Kidney (tissue), 14 donors: ENCODE results near the gene DLAT. TPM values are rescaled to one million over a fixed set of nuclear protein-coding genes. Genes with fewer than 3 reads are reported as not detected.

Experiments
- DNase-seq, 5 donors: peaks; one replicate each; pipeline ENCODE4 v3.0.0-alpha.2; 2013 to 2020
- FAIRE-seq: peaks from 2 replicates; lab custom pipeline; 2012; peaks lifted over from hg19 to GRCh38; lab: Jason Lieb, UNC
- H3K27ac ChIP-seq, 2 donors: one replicate each; pipeline ENCODE4 v1.7.0; 2013; ENCODE audit warnings: low read depth in 2 of 2, low read length in 2 of 2, inconsistent platforms in 1 of 2
- H3K27me3 ChIP-seq: one replicate; pipeline ENCODE4 v1.7.1; 2013; ENCODE audit warnings: low read length, inconsistent platforms; ENCODE audit not compliant: control insufficient read depth, insufficient read depth
- H3K36me3 ChIP-seq, 3 donors: one replicate each; pipeline versions ENCODE4 v1.7.0 to v1.7.1; 2013; ENCODE audit warnings: low read length in 3 of 3, control low read depth in 1 of 3, inconsistent platforms in 1 of 3; ENCODE audit not compliant: insufficient read depth in 3 of 3, control insufficient read depth in 2 of 3
- H3K4me1 ChIP-seq, 3 donors: one replicate each; pipeline versions ENCODE4 v1.7.0 to v1.7.1; 2013; ENCODE audit warnings: low read length in 3 of 3, inconsistent platforms in 1 of 3, low read depth in 1 of 3; ENCODE audit not compliant: control insufficient read depth in 2 of 3, insufficient read depth in 2 of 3
- H3K4me3 ChIP-seq, 3 donors: one replicate each; pipeline versions ENCODE4 v1.7.0 to v1.8.1; 2013; ENCODE audit warnings: low read length in 3 of 3, control low read depth in 1 of 3, inconsistent platforms in 1 of 3
- H3K9ac ChIP-seq, 3 donors: one replicate each; pipeline versions ENCODE4 v1.7.0 to v1.7.1; 2013; ENCODE audit warnings: low read length in 3 of 3, control low read depth in 1 of 3, inconsistent platforms in 1 of 3
- H3K9me3 ChIP-seq, 3 donors: one replicate each; pipeline versions ENCODE4 v1.7.0 to v1.7.1; 2013; ENCODE audit warnings: low read length in 3 of 3, control low read depth in 1 of 3, inconsistent platforms in 1 of 3; ENCODE audit not compliant: control insufficient read depth in 2 of 3, insufficient read depth in 1 of 3
- intact Hi-C: fragments of 100-400 bp; cut with DNase I; formaldehyde crosslinking; loops from one replicate; pipeline ENCODE4 v1.11.1; 2022
- polyA plus RNA-seq: library from polyadenylated mRNA; stranded (reverse); fragments of 350-450 nt; fragmentation: Illumina TruSeq; extraction: RNeasy Lipid Tissue Mini Kit (QIAGEN cat#74804); gene quantifications from one replicate; pipeline ENCODE4 v1.2.3, GENCODE V29; 2014; ENCODE audit warnings: low read depth, low replicate concordance; ENCODE audit not compliant: insufficient read depth
- total RNA-seq: library from RNA; stranded (reverse); fragmentation: NEBNext Ultra II Directional; extraction: Animal tissue kit (Norgen Biotek cat#: 25700); gene quantifications from one replicate; pipeline ENCODE4 v1.2.1, GENCODE V29; 2021
- TF ChIP-seq, protein P1 (sequence below): IDR thresholded peaks from 3 replicates; pipeline ENCODE4 v1.5.1; 2012; ENCODE audit warnings: mild to moderate bottlenecking, moderate library complexity, borderline replicate concordance; ENCODE audit not compliant: insufficient read depth; ENCODE audit errors: extremely low read depth
- donor health status: control.
- donor health status: control.
- donor health status: control.
- donor health status: control.
- donor health status: control.
- donor health status: DM: yes; HTN: yes; CAD: no.
- donor health status: Normal renal cell carcinoma (clear cell type).

The DLAT gene
- total and polyA plus RNA-seq, 2 donors from 2014 or later, result 27.5 to 33.1 TPM

DNA sequence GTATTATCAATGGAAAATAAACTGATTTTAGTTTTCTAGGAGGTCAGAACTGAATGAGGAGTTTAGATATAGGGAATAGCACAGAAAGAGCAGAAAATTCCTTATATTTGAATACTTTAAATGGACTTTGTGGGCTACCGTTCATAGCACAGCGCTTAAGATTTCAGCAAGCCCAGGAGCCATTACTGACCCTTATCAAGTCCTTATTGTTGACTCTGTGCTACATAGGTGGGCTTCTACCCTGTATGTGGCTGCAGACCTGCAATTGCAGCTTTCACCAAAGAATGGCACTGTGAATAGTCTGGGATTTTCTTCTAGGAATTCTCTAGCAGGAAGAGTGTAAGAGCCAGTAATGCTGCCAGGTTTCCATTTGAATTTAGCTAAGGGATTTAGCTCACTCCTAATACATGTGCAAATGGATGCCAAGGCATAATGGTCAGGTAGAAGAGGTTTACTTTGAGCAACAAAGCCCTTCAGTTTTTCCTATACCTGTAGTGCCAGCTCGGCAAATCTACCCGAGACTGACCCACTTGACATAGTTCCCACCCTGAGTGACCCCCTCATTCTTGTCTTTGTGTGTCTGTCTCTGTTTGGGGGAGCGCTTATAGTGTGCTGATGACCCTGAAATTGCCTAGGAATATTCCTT lies 42.5 kb upstream of the DLAT start:
- DNase-seq (peak in 1 of 5 donors; percentile 11), FAIRE-seq (no peak)
- H3K36me3 ChIP-seq, result peaks cover 2 to 5% (median 4%) of the 10 kb centered on the region in 3 donors
- H3K27me3 ChIP-seq, result no peaks in the 10 kb centered on the region
- H3K4me3 ChIP-seq, result peak overlapping the region; percentile 32 to 70 (median 68)
- intact Hi-C loops, result loop anchor here (10.0 kb wide), 1 partner anchor 48 kb away; the partner anchor contains the start of gene DIXDC1
- peaks cover 3 to 8% (median 7%) of the 10 kb centered on the region in 3 donors for H3K4me1 ChIP-seq
- H3K9me3 ChIP-seq, result no peaks in the 10 kb centered on the region
- H3K27ac ChIP-seq, result peak overlapping the region; percentile 81 to 86
- TF ChIP-seq, protein P1, sequence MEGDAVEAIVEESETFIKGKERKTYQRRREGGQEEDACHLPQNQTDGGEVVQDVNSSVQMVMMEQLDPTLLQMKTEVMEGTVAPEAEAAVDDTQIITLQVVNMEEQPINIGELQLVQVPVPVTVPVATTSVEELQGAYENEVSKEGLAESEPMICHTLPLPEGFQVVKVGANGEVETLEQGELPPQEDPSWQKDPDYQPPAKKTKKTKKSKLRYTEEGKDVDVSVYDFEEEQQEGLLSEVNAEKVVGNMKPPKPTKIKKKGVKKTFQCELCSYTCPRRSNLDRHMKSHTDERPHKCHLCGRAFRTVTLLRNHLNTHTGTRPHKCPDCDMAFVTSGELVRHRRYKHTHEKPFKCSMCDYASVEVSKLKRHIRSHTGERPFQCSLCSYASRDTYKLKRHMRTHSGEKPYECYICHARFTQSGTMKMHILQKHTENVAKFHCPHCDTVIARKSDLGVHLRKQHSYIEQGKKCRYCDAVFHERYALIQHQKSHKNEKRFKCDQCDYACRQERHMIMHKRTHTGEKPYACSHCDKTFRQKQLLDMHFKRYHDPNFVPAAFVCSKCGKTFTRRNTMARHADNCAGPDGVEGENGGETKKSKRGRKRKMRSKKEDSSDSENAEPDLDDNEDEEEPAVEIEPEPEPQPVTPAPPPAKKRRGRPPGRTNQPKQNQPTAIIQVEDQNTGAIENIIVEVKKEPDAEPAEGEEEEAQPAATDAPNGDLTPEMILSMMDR, result no peak
- H3K9ac ChIP-seq, result peak overlapping the region; percentile 9 to 72 (median 50)

DNA sequence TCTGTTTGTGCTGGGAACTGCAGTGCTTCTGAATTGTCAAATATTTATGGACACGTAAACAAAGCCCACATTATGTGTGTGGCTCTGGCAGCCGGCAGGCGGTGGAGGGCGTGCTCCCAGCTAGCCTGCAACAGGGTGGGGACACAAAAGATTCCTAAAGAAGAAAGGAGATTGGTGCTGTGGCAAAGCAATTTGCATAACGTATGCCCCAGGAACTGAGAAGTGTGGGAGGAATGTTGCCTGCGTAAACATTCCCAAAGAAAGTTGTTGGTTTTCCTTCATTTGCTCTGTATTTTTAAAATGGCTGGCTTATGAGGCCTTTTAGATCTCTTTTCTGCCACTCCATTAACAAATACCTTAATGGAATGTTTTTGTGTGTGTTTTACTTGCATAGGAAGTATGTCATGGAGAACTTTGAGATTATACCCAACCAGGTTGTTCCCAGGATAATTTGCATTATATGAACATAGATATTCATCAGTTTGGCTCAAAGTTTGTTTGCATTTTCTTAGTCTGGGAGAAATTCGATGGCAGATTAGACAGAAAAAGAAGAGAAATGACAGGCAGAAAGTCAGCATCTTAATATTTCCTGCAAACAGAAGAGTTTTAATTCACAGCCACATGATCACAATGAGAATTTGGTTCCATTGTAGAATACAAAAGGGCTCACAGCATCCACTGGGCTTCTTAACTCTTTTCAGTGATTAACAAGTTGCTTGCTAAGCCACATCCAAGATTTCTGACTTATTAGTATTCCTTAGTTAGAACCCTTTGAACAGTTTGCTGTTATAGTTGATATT lies 41.8 kb upstream of the DLAT start:
- no peaks in the 10 kb centered on the region for H3K27me3 ChIP-seq
- H3K27ac ChIP-seq, result peak overlapping the region; percentile 81 to 86
- no peaks in the 10 kb centered on the region for H3K9me3 ChIP-seq
- FAIRE-seq, result no peak
- peak overlapping the region; percentile 9 to 72 (median 50) for H3K9ac ChIP-seq
- H3K36me3 ChIP-seq, result peaks cover 2 to 5% (median 4%) of the 10 kb centered on the region in 3 donors
- peak; percentile 60 to 84 (median 70) for DNase-seq
- intact Hi-C loops, result loop anchor here (10.0 kb wide), 1 partner anchor 49 kb away; the partner anchor contains the start of gene DIXDC1
- TF ChIP-seq, protein P1, result no peak
- H3K4me1 ChIP-seq, result peaks cover 3 to 8% (median 5%) of the 10 kb centered on the region in 3 donors
- peak overlapping the region; percentile 32 to 70 (median 68) for H3K4me3 ChIP-seq

DNA sequence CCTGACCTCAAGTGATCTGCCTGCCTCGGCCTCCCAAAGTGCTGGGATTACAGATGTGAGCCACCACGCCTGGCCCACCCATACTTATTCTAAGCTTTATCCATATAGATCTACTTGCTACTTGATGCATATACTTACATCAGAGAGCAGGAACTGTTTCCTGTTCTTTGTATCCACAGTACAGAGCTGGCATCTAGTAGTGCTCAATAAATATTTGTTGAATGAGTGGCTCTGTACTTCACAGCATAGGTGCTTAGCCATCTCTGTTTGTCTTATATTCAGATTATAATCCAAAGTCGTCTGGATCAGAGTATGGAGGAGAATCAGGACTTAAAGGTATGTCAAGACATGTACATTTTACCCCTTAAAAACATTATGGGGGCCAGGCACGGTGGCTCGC lies 38.6 kb upstream of the DLAT start:
- Histone ChIP-seq H3K27ac (no peak overlapping the region), H3K9me3 (no peaks in the 10 kb centered on the region), H3K27me3 (no peaks in the 10 kb centered on the region), H3K36me3 (peaks cover 0 to 5% (median 4%) of the 10 kb centered on the region in 3 donors), H3K4me3 (no peak overlapping the region), H3K9ac (no peak overlapping the region), H3K4me1 (peaks cover 3 to 8% (median 5%) of the 10 kb centered on the region in 3 donors)
- TF ChIP-seq, protein P1, result no peak
- intact Hi-C loops, result loop anchor here (10.0 kb wide), 1 partner anchor 52 kb away; the partner anchor contains the start of gene DIXDC1
- DNase-seq (no peak), FAIRE-seq (no peak)
